NCI-H2196 treated with DMSO at 0.1 percent for 48 hours (cell line): Measurements from ENCODE around the gene PRRG2.

Experiments
- DNase-seq: peaks from one replicate; lab custom pipeline; 2025; ENCODE audit not compliant: unreplicated experiment; lab: John Stamatoyannopoulos, UW

The PRRG2 gene

GRCh38 chr19:49585023-49585422 lies 3.9 kb downstream of the PRRG2 start:
- peak; percentile 61 for DNase-seq

DNA sequence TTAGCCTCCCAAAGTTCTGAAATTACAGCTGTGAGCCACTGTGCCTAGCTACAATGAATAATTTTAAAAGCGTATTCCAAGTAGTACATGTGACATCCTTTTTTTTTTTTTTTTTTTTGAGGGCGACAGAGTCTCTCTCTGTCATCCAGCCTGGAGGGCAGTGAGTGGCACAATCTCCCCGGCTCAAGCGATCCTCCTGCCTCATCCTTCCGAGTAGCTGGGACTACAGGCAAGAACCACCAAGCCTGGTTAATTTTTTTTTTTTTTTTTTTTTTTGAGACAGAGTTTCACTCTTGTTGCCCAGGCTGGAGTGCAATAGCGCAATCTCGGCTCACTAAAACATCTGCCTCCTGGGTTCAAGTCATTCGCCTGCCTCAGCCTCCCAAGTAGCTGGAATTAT lies 6.1 kb downstream of the PRRG2 start:
- no peak for DNase-seq

DNA sequence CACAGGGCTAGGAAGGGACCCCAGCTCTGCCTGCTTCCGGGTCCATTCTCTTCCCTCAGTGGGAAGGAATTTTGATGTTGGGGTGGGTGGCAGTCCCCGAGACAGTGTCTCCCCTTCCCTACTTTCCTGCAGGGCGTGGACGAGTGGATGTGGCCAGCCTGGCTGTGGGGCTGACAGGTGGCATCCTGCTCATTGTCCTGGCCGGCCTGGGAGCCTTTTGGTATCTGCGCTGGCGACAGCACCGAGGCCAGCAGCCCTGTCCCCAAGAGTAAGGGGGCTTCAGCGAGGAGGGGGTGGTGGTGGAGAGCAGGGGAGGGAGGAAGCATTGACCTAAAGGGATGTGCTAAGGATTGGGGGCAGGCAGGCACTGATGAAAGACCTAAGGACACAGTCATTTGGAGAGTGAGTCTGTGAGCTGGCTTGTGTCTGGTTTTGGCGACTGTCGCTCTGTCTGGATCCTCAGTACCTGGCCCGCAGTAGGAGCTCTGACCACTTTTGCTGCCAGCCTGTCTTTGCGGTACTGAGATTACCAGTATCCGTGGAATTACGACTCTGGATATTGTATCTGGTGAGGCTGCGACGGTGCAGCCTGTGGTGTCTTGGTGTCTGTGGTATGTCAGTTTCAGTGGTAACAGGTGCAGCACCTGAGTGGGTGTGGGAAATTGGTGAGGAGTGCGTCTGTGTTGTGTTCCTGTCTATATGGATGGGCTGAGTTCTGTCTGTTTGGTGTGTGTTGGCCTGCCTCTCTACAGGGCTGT lies 7.4 kb downstream of the PRRG2 start:
- no peak for DNase-seq

- no peak for DNase-seq
These were observed 8.4 kb downstream of the PRRG2 start for GRCh38 chr19:49589502-49589905.

- DNase-seq = peak; percentile 98
These were observed 9.2 kb downstream of the PRRG2 start for GRCh38 chr19:49590071-49590970.

GRCh38 chr19:49590971-49591730 lies 10.0 kb downstream of the PRRG2 start, which contains the start of gene PRR12:
Gene PRR12 (plus strand): TSS chr19:49591182. CDS start chr19:49591655, 473 bp downstream.
- DNase-seq = peak; percentile 61

DNA sequence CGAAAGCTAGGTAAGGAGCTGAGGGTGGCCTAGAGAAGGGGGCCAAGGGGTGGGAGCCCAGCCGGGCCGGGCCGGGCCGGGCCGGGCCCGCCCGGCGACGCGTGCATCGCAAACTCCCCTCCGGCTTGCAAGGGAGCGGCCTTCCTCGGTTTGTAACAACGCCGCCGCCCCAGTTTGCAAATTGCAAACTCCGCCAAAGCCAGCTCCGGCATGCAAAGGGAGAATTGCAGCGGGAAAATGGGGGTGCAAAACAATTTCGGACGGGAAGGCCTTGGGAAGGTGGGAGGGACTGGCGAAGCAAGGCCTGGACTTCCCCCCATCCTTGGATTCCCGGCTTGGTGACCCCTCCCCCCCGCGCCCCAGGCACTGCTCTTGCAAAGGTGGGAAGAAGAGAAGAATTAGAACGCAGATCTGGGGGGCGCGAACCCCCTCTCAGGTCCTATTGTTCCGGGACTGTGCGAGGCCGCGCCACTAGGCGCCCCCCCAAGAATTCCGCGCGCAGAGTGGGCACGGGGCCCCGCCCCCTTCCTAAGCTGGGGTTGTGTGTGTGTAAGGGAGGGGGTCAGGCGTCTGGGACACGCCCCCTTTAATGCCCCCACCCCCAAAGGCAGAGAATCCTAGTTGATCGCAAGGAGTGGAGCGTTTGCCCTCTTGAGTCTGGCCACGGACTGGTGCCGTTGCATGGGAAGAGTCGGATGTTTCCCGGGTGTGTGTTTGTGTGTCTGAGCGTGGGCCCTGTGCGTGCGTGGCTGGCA lies 10.8 kb downstream of the PRRG2 start:
- no peak for DNase-seq

GRCh38 chr19:49592486-49593232 lies 11.5 kb downstream of the PRRG2 start:
- no peak for DNase-seq

DNA sequence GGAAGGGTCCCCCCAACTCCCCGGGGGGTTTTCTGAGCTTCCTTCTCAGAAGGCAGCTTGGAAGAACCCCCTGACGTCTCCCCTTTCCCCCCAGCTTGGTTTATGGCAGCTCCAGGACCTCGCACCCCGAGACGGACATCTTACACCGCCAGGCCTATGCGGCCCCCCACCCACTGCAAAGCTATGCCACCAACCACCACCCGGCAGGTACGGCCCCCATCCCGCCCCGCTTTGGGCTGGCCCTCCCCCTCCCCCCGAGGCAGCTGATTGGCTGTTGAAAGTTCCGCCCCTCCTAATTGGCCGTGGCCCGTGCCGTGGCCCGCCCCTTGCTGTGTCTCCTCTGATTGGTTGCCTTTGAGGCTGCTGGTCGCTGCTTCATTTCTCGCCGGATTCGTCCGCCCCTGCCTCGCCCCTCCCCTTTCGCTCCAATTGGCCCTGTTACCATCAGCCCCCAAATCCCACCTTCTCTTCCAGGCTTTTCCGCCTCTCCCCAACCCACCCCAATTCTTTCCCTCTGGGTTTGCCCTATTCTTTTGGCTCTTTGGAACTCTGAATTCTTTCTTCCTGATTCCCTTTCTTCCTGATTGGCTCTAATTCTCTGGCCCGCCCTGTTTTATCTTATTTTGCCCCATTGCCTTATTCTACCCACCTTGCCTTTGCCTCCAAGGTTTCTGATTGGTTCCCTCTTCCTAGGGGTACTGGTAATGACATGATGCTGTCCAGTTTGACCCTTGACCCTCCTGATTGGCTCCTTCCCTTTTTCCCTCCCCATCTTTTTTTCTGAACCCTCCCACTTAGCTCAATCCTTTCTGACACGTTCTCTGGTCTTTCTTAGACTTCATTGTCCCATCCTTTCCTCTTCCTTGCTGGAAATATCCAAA lies 12.4 kb downstream of the PRRG2 start:
- DNase-seq = peak; percentile 91

DNA sequence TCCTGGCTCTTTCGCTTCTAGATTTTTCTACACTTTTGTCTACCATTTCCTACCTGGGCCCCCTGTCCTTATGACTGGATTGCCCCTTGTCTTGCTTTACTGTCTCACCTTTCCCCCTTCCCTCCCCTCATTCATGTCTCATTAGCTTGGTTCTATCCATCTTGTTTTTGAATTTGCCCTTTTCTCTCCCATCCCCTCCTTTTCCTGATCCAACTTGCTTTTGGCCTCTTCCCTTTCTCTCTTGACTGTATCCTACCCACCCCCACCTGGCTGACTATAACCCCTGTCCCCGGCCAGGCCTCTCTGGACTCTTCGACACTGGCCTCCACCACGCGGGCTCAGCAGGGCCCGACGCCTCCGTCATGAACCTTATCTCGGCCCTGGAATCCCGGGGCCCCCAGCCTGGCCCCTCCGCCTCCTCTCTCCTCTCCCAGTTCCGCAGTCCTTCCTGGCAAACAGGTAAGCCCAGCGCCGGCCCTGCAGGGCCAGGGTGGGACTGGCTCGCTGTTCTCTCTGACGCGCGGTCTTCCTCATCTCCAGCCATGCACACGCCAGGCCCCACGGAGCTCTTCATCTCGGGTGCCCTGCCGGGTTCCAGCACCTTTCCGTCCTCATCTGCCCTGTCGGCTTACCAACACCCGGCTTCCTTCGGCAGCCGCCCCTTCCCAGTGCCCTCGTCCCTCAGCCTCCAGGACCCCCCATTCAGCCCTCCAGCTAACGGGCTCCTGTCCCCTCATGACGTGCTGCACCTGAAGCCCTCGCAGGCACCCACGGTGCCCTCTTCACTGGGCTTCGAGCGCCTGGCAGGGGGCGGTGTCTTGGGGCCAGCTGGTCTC lies 13.3 kb downstream of the PRRG2 start:
- no peak for DNase-seq

- DNase-seq = no peak
These were observed 14.1 kb downstream of the PRRG2 start for GRCh38 chr19:49594993-49595818.

DNA sequence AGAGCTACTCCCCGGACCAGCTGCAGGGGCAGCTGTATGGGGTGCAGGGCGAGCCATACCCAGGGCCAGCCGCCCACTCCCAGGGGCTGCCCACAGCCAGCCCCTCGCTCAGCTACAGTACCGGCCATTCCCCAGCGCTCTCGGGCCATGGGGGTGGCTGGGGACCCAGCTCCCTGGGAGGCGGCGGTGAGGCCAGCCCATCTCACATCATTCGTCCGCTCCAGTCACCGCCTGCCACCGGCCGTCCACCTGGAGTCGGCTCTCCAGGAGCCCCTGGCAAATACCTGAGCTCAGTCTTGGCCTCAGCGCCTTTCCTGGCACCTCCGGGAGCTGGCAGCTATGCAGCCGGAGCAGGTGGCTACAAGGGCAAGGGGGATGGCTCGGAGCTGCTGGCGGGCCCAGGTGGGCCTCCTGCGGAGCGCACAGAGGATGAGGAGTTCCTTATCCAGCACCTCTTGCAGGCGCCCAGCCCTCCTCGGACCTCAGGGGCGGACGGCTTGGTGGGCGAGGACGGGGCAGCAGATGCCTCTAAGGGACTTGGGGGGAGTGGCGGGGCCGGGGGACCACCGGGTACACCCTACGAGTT lies 14.8 kb downstream of the PRRG2 start:
- DNase-seq = no peak

GRCh38 chr19:49596407-49596806 lies 15.3 kb downstream of the PRRG2 start:
- DNase-seq = no peak

- no peak for DNase-seq
These were observed 16.0 kb downstream of the PRRG2 start for GRCh38 chr19:49596954-49597702.

- no peak for DNase-seq
These were observed 16.5 kb downstream of the PRRG2 start for GRCh38 chr19:49597703-49597974.
